NCI-H1048 (cell line): ENCODE results near the gene ATXN10.
"Not testable (repeated sequence)": the region's sequence is repeated elsewhere in the genome, so short reads cannot be mapped to it uniquely, and the experiment has no call there.

Experiments
- DNase-seq: peaks from one replicate; lab custom pipeline; 2025; lab: John Stamatoyannopoulos, UW

ATXN10 gene

GRCh38 chr22:45784357-45785277, 113.0 kb downstream of the ATXN10 start:
- DNase-seq: no peak

- no peak for DNase-seq
Measured at GRCh38 chr22:45785458-45785857, 113.8 kb downstream of the ATXN10 start.

GRCh38 chr22:45786726-45787125, 115.1 kb downstream of the ATXN10 start:
- no peak for DNase-seq

GRCh38 chr22:45787759-45788158, 116.1 kb downstream of the ATXN10 start:
- no peak for DNase-seq

GRCh38 chr22:45788522-45788921, 116.9 kb downstream of the ATXN10 start:
- DNase-seq: no peak

GRCh38 chr22:45790401-45790800, 118.8 kb downstream of the ATXN10 start:
- DNase-seq: no peak

GRCh38 chr22:45793161-45793560, 121.5 kb downstream of the ATXN10 start:
- no peak for DNase-seq

GRCh38 chr22:45793892-45794291, 122.3 kb downstream of the ATXN10 start:
- DNase-seq: no peak

GRCh38 chr22:45796009-45796408, 124.4 kb downstream of the ATXN10 start:
- not testable (repeated sequence) for DNase-seq

GRCh38 chr22:45799291-45799690, 127.7 kb downstream of the ATXN10 start:
- no peak for DNase-seq

GRCh38 chr22:45802054-45802453, 130.4 kb downstream of the ATXN10 start:
- no peak for DNase-seq

- DNase-seq: no peak
Measured at GRCh38 chr22:45804319-45804985, 132.8 kb downstream of the ATXN10 start.

- no peak for DNase-seq
Measured at GRCh38 chr22:45804986-45805325, 133.3 kb downstream of the ATXN10 start.

- DNase-seq: no peak
Measured at GRCh38 chr22:45805413-45805812, 133.8 kb downstream of the ATXN10 start.

- no peak for DNase-seq
Measured at GRCh38 chr22:45807156-45807915, 135.7 kb downstream of the ATXN10 start.

- DNase-seq: no peak
Measured at GRCh38 chr22:45812910-45813309, 141.3 kb downstream of the ATXN10 start.

- DNase-seq: no peak
Measured at GRCh38 chr22:45814198-45814597, 142.6 kb downstream of the ATXN10 start.

- DNase-seq: no peak
Measured at GRCh38 chr22:45816776-45817175, 145.1 kb downstream of the ATXN10 start.

GRCh38 chr22:45817745-45818423, 146.2 kb downstream of the ATXN10 start:
- no peak for DNase-seq

- no peak for DNase-seq
Measured at GRCh38 chr22:45818424-45819085, 146.9 kb downstream of the ATXN10 start.

- DNase-seq: no peak
Measured at GRCh38 chr22:45819305-45819704, 147.7 kb downstream of the ATXN10 start.

GRCh38 chr22:45823336-45823735, 151.7 kb downstream of the ATXN10 start:
- DNase-seq: no peak
